Upper lobe of left lung (tissue), 6 donors: ENCODE results near the gene KRTAP10-5. TPM values are rescaled to one million over a fixed set of nuclear protein-coding genes. Genes with fewer than 3 reads are reported as not detected.

Source experiments
- ATAC-seq, 2 donors: fragments of 200-7000 bp; cut with Tn5 transposase; one replicate each; pipeline ENCODE4 v1.9.1; 2022; ENCODE audit warnings: mild to moderate bottlenecking in 2 of 2, moderate library complexity in 2 of 2; ENCODE audit not compliant: low FRiP score in 2 of 2
- DNase-seq, 2 donors: peaks; one replicate each; pipeline ENCODE4 v3.0.0-alpha.2; 2019 to 2020
- H3K27ac ChIP-seq, 4 donors: fragments of 200-600 bp; sonication (generic); one replicate each; pipeline ENCODE4 v1.5.1; 2016 to 2019
- H3K27me3 ChIP-seq, 4 donors: fragments of 200-600 bp; sonication (generic); one replicate each; pipeline ENCODE4 v1.5.1; 2017 to 2019
- H3K36me3 ChIP-seq, 4 donors: fragments of 200-600 bp; sonication (generic); one replicate each; pipeline ENCODE4 v1.5.1; 2016 to 2019
- H3K4me1 ChIP-seq, 4 donors: fragments of 200-600 bp; sonication (generic); one replicate each; pipeline ENCODE4 v1.5.1; 2018 to 2019
- H3K4me3 ChIP-seq, 4 donors: fragments of 200-600 bp; sonication (generic); one replicate each; pipeline ENCODE4 v1.5.1; 2017 to 2019; ENCODE audit warnings: mild to moderate bottlenecking in 2 of 4, moderate library complexity in 1 of 4
- H3K9me3 ChIP-seq, 4 donors: fragments of 200-600 bp; sonication (generic); one replicate each; pipeline ENCODE4 v1.5.1; 2018 to 2019
- EP300 ChIP-seq, 4 donors: sonication (generic); formaldehyde crosslinking; IDR thresholded peaks; one replicate each; pipeline ENCODE4 v1.5.1; 2017; ENCODE audit warnings: antibody characterized with exemption in 4 of 4, control low read depth in 2 of 4
- POLR2A ChIP-seq, 4 donors: fragments of 450-650 bp; IDR thresholded peaks; one replicate each; pipeline ENCODE4 v1.5.1; 2016 to 2017; ENCODE audit warnings: antibody characterized with exemption in 4 of 4, mild to moderate bottlenecking in 2 of 4
- POLR2AphosphoS5 ChIP-seq, 2 donors: sonication (generic); formaldehyde crosslinking; IDR thresholded peaks; one replicate each; pipeline ENCODE4 v1.5.1; 2017; ENCODE audit warnings: antibody characterized with exemption in 2 of 2
- WGBS, 2 donors: methylation state at CpG; one replicate each; pipeline ENCODE4 v1.1.5; 2017 to 2018; 5-methylcytosine and 5-hydroxymethylcytosine counted together
- total RNA-seq, 6 donors: library from RNA; depleted of rRNA in 4 of 6; stranded (reverse); fragments of >200 nt in 4 of 6; gene quantifications; one replicate each; pipeline versions ENCODE4 v1.1.0 to v1.2.1, GENCODE V29; 2016 to 2021
- TF ChIP-seq, protein P1 (sequence below), 6 experiments: fragments of 450-650 bp in 4 of 6; fragments of 200-600 bp in 2 of 6; sonication (generic) in 2 of 6; IDR thresholded peaks; one replicate each; pipeline ENCODE4 v1.5.1; 2016 to 2019; ENCODE audit warnings: antibody characterized with exemption in 6 of 6
- donor health status: DM: no; HTN: no; CAD: no; lungs with moderate emphysema.
- donor health status: DM: no; HTN: yes; CAD: no; lungs with severe emphysema.

The KRTAP10-5 gene
- total RNA-seq, 6 donors from 2014 or later, result not detected

DNA sequence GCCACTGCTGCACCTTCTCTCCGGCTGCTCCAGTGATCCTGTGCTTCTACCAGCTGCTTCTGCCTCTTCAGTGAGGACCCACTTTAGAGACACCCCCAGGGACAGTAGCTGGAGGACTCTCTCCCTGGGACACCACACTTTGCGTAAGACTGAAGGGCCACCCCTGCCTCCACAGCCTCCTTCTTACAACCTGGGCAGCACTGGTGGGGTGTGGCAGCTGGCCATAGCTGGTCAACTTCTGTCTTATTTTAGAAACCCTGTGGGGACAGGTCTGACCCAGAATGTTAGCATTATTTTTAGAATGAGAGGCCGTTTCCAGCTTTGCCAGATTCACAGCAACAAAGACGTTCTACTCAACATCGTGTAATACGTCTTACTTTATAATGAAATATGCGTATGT lies 45.4 kb upstream of the KRTAP10-5 start:
- peaks cover 5 to 13% (median 8%) of the 10 kb centered on the region in 4 donors for H3K9me3 ChIP-seq
- H3K4me3 ChIP-seq, result no peak overlapping the region
- TF ChIP-seq POLR2A (IDR thresholded peaks at IDR 0.05) (no peak), EP300 (IDR thresholded peaks at IDR 0.05) (no peak), POLR2AphosphoS5 (IDR thresholded peaks at IDR 0.05) (no peak)
- TF ChIP-seq, protein P1, sequence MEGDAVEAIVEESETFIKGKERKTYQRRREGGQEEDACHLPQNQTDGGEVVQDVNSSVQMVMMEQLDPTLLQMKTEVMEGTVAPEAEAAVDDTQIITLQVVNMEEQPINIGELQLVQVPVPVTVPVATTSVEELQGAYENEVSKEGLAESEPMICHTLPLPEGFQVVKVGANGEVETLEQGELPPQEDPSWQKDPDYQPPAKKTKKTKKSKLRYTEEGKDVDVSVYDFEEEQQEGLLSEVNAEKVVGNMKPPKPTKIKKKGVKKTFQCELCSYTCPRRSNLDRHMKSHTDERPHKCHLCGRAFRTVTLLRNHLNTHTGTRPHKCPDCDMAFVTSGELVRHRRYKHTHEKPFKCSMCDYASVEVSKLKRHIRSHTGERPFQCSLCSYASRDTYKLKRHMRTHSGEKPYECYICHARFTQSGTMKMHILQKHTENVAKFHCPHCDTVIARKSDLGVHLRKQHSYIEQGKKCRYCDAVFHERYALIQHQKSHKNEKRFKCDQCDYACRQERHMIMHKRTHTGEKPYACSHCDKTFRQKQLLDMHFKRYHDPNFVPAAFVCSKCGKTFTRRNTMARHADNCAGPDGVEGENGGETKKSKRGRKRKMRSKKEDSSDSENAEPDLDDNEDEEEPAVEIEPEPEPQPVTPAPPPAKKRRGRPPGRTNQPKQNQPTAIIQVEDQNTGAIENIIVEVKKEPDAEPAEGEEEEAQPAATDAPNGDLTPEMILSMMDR (IDR thresholded peaks at IDR 0.05), result no peak
- H3K4me1 ChIP-seq, result no peaks in the 10 kb centered on the region
- no peak overlapping the region for H3K27ac ChIP-seq
- DNase-seq (no peak), ATAC-seq (no peak)
- WGBS, 2 donors, result 91 to 92% methylated on average over 6 to 7 of the region's 7 CpGs
- no peaks in the 10 kb centered on the region for H3K36me3 ChIP-seq
- H3K27me3 ChIP-seq, result no peaks in the 10 kb centered on the region

DNA sequence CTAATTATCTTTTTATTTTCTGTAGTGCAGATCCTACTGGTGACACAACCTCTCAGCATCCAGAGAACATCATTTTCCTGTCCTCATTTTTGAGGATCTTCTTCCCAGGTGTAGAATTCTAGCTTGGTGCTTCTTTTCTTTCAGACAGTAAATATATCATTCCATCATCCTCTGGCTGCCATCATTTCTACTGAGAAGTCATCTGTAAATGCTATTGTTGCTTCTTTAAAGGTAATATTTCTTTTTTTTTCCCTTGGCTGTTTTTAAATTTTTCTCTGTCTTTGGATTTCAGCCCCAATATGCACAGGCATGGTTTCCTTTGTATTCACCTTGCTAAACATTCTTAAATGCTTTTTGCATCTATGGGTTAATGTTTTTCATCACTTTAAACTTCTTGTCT lies 43.2 kb upstream of the KRTAP10-5 start:
- TF ChIP-seq POLR2A (IDR thresholded peaks at IDR 0.05) (no peak), EP300 (IDR thresholded peaks at IDR 0.05) (no peak), POLR2AphosphoS5 (IDR thresholded peaks at IDR 0.05) (no peak)
- TF ChIP-seq, protein P1 (IDR thresholded peaks at IDR 0.05), result no peak
- Histone ChIP-seq H3K27ac (no peak overlapping the region), H3K4me3 (no peak overlapping the region), H3K9me3 (peaks cover 5 to 13% (median 8%) of the 10 kb centered on the region in 4 donors), H3K36me3 (no peaks in the 10 kb centered on the region), H3K4me1 (no peaks in the 10 kb centered on the region), H3K27me3 (no peaks in the 10 kb centered on the region)
- no peak for ATAC-seq
- no peak for DNase-seq

DNA sequence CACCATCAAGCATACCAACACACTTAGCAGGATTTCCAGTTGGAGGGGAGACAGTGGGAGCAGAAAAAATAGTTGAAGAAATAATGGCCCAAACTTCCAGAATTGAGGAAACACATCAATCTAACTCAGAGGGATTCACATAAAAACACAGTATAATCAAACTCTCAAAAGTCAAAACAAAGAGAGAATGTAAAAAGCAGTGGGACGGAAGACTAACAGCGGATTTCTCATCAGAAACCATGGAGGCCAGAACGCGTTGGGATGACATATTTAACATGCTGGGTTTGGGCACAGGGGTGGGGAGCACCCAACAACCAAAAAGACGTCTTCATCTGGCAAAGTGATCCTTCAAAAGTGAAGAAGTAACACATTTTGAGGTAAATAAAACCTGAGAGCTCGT lies 39.5 kb upstream of the KRTAP10-5 start:
- DNase-seq (no peak), ATAC-seq (no peak)
- Histone ChIP-seq H3K36me3 (no peaks in the 10 kb centered on the region), H3K4me1 (no peaks in the 10 kb centered on the region), H3K27ac (no peak overlapping the region), H3K4me3 (no peak overlapping the region), H3K27me3 (no peaks in the 10 kb centered on the region), H3K9me3 (peaks cover 5 to 13% (median 8%) of the 10 kb centered on the region in 4 donors)
- TF ChIP-seq POLR2AphosphoS5 (IDR thresholded peaks at IDR 0.05) (no peak), POLR2A (IDR thresholded peaks at IDR 0.05) (no peak), EP300 (IDR thresholded peaks at IDR 0.05) (no peak)
- TF ChIP-seq, protein P1 (IDR thresholded peaks at IDR 0.05), result no peak
- WGBS, 2 donors, result 85 to 94% methylated on average over 6 of the region's 6 CpGs

DNA sequence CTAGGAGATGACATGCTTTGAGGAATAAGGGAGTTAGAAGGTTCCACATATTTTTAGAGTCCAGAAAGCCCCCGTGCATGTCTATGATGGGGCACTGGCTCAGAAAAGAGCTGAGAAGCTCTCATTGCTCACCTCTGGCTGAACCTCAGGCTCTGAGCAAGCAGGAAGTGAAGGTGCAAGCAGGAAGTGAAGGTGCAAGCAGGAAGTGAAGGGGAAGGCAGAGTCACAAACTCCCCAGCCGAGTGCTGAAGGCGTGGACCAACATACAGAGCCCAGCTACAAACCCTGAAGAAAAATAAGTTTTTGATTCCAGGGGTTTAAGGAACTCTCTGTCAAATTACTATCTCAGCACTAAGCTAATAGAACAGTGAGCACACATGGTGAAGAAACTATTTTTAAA lies 38.5 kb upstream of the KRTAP10-5 start:
- H3K27me3 ChIP-seq, result no peaks in the 10 kb centered on the region
- H3K36me3 ChIP-seq, result no peaks in the 10 kb centered on the region
- peak in 1 of 2 donors; percentile 40 for DNase-seq
- WGBS, 2 donors, result 50 to 55% methylated on average over 3 of the region's 3 CpGs
- peaks cover 0 to 5% (median 5%) of the 10 kb centered on the region in 4 donors for H3K9me3 ChIP-seq
- H3K27ac ChIP-seq, result peak overlapping the region in 2 of 4 donors; percentile 4 to 12
- no peaks in the 10 kb centered on the region for H3K4me1 ChIP-seq
- ATAC-seq, result peak in 1 of 2 donors; percentile 40
- no peak overlapping the region for H3K4me3 ChIP-seq
- TF ChIP-seq POLR2AphosphoS5 (IDR thresholded peaks at IDR 0.05), result no peak
- TF ChIP-seq EP300 (IDR thresholded peaks at IDR 0.05), result no peak
- TF ChIP-seq, protein P1 (IDR thresholded peaks at IDR 0.05), result no peak
- TF ChIP-seq POLR2A (IDR thresholded peaks at IDR 0.05), result no peak

DNA sequence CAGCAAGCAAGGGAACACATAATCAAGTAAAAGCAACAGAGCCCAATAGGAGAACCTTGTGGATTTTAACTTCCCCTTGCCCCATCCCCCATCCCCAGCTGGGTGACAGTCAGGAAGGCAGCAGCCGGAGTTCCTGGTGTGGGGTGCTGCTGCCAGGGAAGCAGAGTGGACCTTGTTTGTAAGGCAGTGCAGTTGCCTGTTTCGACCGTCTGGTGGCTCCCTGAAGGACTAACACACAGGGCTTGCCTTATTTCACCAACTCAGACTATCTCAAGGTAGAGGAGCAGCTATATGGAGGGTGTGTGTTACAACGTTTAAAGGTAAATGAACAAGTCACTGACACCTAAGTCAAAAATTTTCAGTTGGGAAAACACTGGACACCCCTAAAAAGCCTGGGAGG lies 38.1 kb upstream of the KRTAP10-5 start:
- no peaks in the 10 kb centered on the region for H3K36me3 ChIP-seq
- peak in 1 of 2 donors; percentile 70 for ATAC-seq
- 28 to 34% methylated on average over 4 of the region's 4 CpGs for WGBS, 2 donors
- H3K9me3 ChIP-seq, result peaks cover 0 to 1% (median under 1%) of the 10 kb centered on the region in 4 donors
- no peak for DNase-seq
- no peaks in the 10 kb centered on the region for H3K4me1 ChIP-seq
- no peaks in the 10 kb centered on the region for H3K27me3 ChIP-seq
- TF ChIP-seq, protein P1 (IDR thresholded peaks at IDR 0.05), result peak in 2 of 6 experiments; percentile 9 to 12
- no peak for TF ChIP-seq POLR2AphosphoS5 (IDR thresholded peaks at IDR 0.05)
- H3K27ac ChIP-seq, result peak overlapping the region in 2 of 4 donors; percentile 4 to 12
- H3K4me3 ChIP-seq, result no peak overlapping the region
